SK-N-SH (cell line): ENCODE results near the gene NRBF2. TPM values are rescaled to one million over a fixed set of nuclear protein-coding genes. Genes with fewer than 3 reads are reported as not detected.
"Not testable (repeated sequence)": the region's sequence is repeated elsewhere in the genome, so short reads cannot be mapped to it uniquely, and the experiment has no call there.

Experiments
- CTCF ChIA-PET: fragments of 300-600, 350-600 bp; formaldehyde crosslinking; extraction: SDS; loops from one replicate; lab custom pipeline; 2021; lab: Yijun Ruan, JAX
- POLR2A ChIA-PET: fragments of 350-600 bp; sonication (Branson Sonifier 250); formaldehyde crosslinking; extraction: SDS; loops from one replicate; lab custom pipeline; 2020; ENCODE audit warnings: antibody characterized with exemption, inconsistent platforms; lab: Yijun Ruan, JAX
- DNase-seq: peaks from one replicate; pipeline ENCODE4 v3.0.0; 2012
- H2AFZ ChIP-seq: fragments of 200-600 bp; sonication (generic); 2 replicates; pipeline ENCODE4 v1.8.1; 2016; ENCODE audit warnings: antibody characterized with exemption, mild to moderate bottlenecking, low read depth
- H3F3A ChIP-seq: fragments of 200-600 bp; sonication (generic); replicated peaks from 2 replicates; pipeline ENCODE3; 2016; ENCODE audit warnings: antibody characterized with exemption, mild to moderate bottlenecking; ENCODE audit not compliant: insufficient read depth
- H3K27ac ChIP-seq, 2 experiments: fragments of 200-500 bp in 1 of 2; fragments of 200-600 bp in 1 of 2; sonication (Bioruptor generic) in 1 of 2; sonication (generic), shearing (Covaris generic) in 1 of 2; 2 replicates each; pipeline versions ENCODE4 v1.5.1 to v1.6.1; 2014 to 2016; ENCODE audit warnings: low read depth in 2 of 2, inconsistent platforms in 1 of 2, low read length in 1 of 2, mild to moderate bottlenecking in 1 of 2, mixed read lengths in 1 of 2
- H3K27me3 ChIP-seq: fragments of 200-600 bp; sonication (generic), shearing (Covaris generic); 2 replicates; pipeline ENCODE4 v1.6.1; 2016; ENCODE audit warnings: mixed run types; ENCODE audit not compliant: insufficient read depth
- H3K36me3 ChIP-seq, 2 experiments: fragments of 200-500 bp in 1 of 2; fragments of 200-600 bp in 1 of 2; sonication (Bioruptor generic) in 1 of 2; sonication (generic) in 1 of 2; replicated peaks in 1 of 2; 2 replicates each; pipeline versions ENCODE3 to v1.5.1; 2014 to 2016; ENCODE audit warnings: low read length in 1 of 2, mild to moderate bottlenecking in 1 of 2; ENCODE audit not compliant: insufficient read depth in 2 of 2, control insufficient read depth in 1 of 2
- H3K4me1 ChIP-seq, 2 experiments: fragments of 200-500 bp in 1 of 2; fragments of 200-600 bp in 1 of 2; sonication (Bioruptor generic) in 1 of 2; sonication (generic), shearing (Covaris generic) in 1 of 2; 2 replicates each; pipeline versions ENCODE4 v1.5.1 to v1.6.1; 2014 to 2016; ENCODE audit warnings: low read depth in 1 of 2, low read length in 1 of 2, mixed run types in 1 of 2; ENCODE audit not compliant: insufficient read depth in 2 of 2, control insufficient read depth in 1 of 2
- H3K4me2 ChIP-seq: fragments of 200-600 bp; sonication (generic), shearing (Covaris generic); 2 replicates; pipeline ENCODE4 v1.6.1; 2017; ENCODE audit warnings: mixed run types
- H3K4me3 ChIP-seq, 2 experiments: fragments of 200-500 bp in 1 of 2; fragments of 200-600 bp in 1 of 2; sonication (Bioruptor generic) in 1 of 2; sonication (generic), shearing (Covaris generic) in 1 of 2; 2 replicates each; pipeline versions ENCODE4 v1.5.1 to v1.8.1; 2014 to 2016; ENCODE audit warnings: low read depth in 2 of 2, inconsistent platforms in 1 of 2, low read length in 1 of 2, mild to moderate bottlenecking in 1 of 2, mixed read lengths in 1 of 2, moderate library complexity in 1 of 2
- H3K79me2 ChIP-seq: fragments of 200-600 bp; sonication (generic); 2 replicates; pipeline ENCODE4 v1.8.1; 2017; ENCODE audit warnings: mild to moderate bottlenecking; ENCODE audit not compliant: insufficient read depth
- H3K9ac ChIP-seq: fragments of 200-600 bp; sonication (generic); 2 replicates; pipeline ENCODE4 v1.6.1; 2017; ENCODE audit warnings: mixed run types
- H3K9me2 ChIP-seq: fragments of 200-600 bp; sonication (generic); 2 replicates; pipeline ENCODE4 v1.6.1; 2017; ENCODE audit warnings: mixed run types
- H3K9me3 ChIP-seq: fragments of 200-600 bp; sonication (generic); 2 replicates; pipeline ENCODE4 v1.6.1; 2017; ENCODE audit warnings: mixed run types, mild to moderate bottlenecking, moderate library complexity
- H4K20me1 ChIP-seq: fragments of 200-600 bp; sonication (generic); 2 replicates; pipeline ENCODE4 v1.6.1; 2017; ENCODE audit warnings: mild to moderate bottlenecking, mixed run types; ENCODE audit not compliant: insufficient read depth
- IRF3 ChIP-seq: fragments of 150-350 bp; IDR thresholded peaks from 2 replicates; pipeline ENCODE4 v1.6.1; 2016; ENCODE audit warnings: mild to moderate bottlenecking, low read depth, low read length
- WGBS: methylation state at CpG from one replicate; pipeline ENCODE4 v1.1.6; 2017; ENCODE audit warnings: low lambda C conversion rate; 5-methylcytosine and 5-hydroxymethylcytosine counted together
- polyA plus RNA-seq, 3 experiments: library from polyadenylated mRNA; depleted of rRNA; stranded (reverse); fragments of >200 nt; gene quantifications; 2 replicates each; pipeline ENCODE4 v1.2.3, GENCODE V29; 2012

Gene NRBF2
- polyA plus RNA-seq, 1 of the 3 experiments (the other 2 are of a cell fraction), result 8.9 TPM

DNA sequence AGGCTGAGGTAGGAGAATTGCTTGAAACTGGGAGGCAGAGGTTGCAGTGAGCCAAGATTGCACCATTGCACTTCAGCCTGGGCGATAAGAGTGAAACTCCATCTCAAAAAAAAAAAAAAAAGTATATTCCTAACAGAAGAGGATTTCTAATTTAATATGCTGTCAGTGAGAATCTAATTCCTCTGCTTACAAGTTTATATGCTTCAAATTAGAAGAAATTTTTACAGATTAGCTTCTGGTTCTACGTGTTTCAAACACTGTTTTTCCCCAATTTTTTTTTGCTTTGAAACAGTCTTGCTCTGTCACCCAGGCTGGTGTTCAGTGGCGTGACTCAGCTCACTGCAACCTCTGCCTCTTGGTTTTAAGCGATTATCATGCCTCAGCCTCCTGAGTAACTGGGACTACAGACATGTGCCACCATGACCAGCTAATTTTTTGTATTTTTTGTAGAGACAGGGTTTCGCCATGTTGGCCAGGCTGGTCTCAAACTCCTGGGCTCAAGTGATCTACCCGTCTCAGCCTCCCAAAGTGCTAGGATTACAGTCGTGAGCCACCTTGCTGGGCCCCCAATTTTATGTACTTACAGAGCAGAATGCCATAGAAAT lies 30.7 kb upstream of the NRBF2 start:
- POLR2A ChIA-PET, result not testable (repeated sequence)

DNA sequence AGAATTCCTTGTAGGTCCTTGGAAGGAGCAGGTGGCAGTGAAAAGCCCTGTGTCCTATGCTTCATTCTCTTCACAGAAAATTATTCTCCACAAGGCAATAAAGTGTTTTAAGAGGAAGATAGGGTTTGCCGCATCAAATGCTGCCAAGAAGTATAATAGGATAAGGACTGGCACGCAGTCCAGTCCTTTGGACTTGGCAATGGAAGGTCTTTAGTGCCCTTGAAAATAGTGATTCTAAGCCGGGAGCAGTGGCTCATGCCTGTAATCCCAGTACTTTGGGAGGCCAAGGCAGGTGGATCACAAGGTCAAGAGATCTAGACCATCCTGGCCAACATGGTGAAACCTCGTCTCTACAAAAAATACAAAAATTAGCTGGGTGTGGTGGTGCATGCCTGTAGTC lies 29.9 kb upstream of the NRBF2 start:
- H3K9me3 ChIP-seq, POLR2A ChIA-PET, H3K79me2 ChIP-seq, H3K36me3 ChIP-seq, H3K4me2 ChIP-seq, H2AFZ ChIP-seq, H3K27ac ChIP-seq, H3K9me2 ChIP-seq, H3K27me3 ChIP-seq, H3K9ac ChIP-seq, DNase-seq, H3K4me3 ChIP-seq, CTCF ChIA-PET, H4K20me1 ChIP-seq: not testable (repeated sequence)
- H3F3A ChIP-seq, result peaks cover 11% of the 10 kb centered on the region
- peaks cover 0 to 17% of the 10 kb centered on the region in 2 experiments; a peak in 1 of 4 replicates for H3K4me1 ChIP-seq
- 74% methylated on average over 4 of the region's 4 CpGs for WGBS

More for the DNA sequence above, 30.7 kb upstream of the NRBF2 start:
- not testable (repeated sequence) for H2AFZ ChIP-seq, H4K20me1 ChIP-seq, H3K36me3 ChIP-seq, H3K27me3 ChIP-seq, H3K4me3 ChIP-seq, H3K9ac ChIP-seq, H3K4me2 ChIP-seq, H3K9me2 ChIP-seq, H3K27ac ChIP-seq, H3K9me3 ChIP-seq, DNase-seq, H3K79me2 ChIP-seq
- CTCF ChIA-PET, result interaction anchor here (1.5 kb wide), 1 partner anchor 492 kb away, joined by 4 read pairs; no protein-coding TSS in a partner anchor
- H3K4me1 ChIP-seq, result peaks cover 0 to 17% of the 10 kb centered on the region in 2 experiments; a peak in 1 of 4 replicates
- WGBS, result 63% methylated on average over 7 of the region's 7 CpGs
- H3F3A ChIP-seq, result peaks cover 11% of the 10 kb centered on the region

- Histone ChIP-seq H3K4me2 (no peak overlapping the region), H3K27me3 (no peaks in the 10 kb centered on the region), H3K4me1 (peaks cover 0 to 17% of the 10 kb centered on the region in 2 experiments; a peak in 1 of 4 replicates), H3K9ac (no peak overlapping the region), H3K9me3 (no peaks in the 10 kb centered on the region), H3K4me3 (no peak overlapping the region), H3K36me3 (no peaks in the 10 kb centered on the region), H3F3A (peaks cover 11% of the 10 kb centered on the region), H2AFZ (no peak overlapping the region), H4K20me1 (no peaks in the 10 kb centered on the region), H3K9me2 (no peaks in the 10 kb centered on the region), H3K79me2 (no peaks in the 10 kb centered on the region), H3K27ac (no peak overlapping the region)
- no peak for TF ChIP-seq IRF3
- WGBS, result 80% methylated on average over 7 of the region's 7 CpGs
- POLR2A ChIA-PET, result no interaction called here
- CTCF ChIA-PET, result interaction anchor here (0.7 to 1.4 kb wide), 2 partner anchors 55 to 269 kb away, joined by 3 read pairs; no protein-coding TSS in a partner anchor
- DNase-seq, result no peak
Measured at GRCh38 chr10:63103971-63104409, 29.1 kb upstream of the NRBF2 start.
